CD4-positive, alpha-beta T cell treated with Interleukin-15 for 4 hours (primary cell): Measurements from ENCODE around the gene ICOSLG.
"Not testable (repeated sequence)": the region's sequence is repeated elsewhere in the genome, so short reads cannot be mapped to it uniquely, and the experiment has no call there.

ENCODE experiments used
- DNase-seq: peaks from one replicate; pipeline ENCODE4 v3.0.0-alpha.2; 2020; ENCODE audit warnings: low spot score

The ICOSLG gene

GRCh38 chr21:44181506-44181905, 59.2 kb downstream of the ICOSLG start:
- not testable (repeated sequence) for DNase-seq

GRCh38 chr21:44176127-44176526, 64.6 kb downstream of the ICOSLG start:
- DNase-seq = not testable (repeated sequence)

DNA sequence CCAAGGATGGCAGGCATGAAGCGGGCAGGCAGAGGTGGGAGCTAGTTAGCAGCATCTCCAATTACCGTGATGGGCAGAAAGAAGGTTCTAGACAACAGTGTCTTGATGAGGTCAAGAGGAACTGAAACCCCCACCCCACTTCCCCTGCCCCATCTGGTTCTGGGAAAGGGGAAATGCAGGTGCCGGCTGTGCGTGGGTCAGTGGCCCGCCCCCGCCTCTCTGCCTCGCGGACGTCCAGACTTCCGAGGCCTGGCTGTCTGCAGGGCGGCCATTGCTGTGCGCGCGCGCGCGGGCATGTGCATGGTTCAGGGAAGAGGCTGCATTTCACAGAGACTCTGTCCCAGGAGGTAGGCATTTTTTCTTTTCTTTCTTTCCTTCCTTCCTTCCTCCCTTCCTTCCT, 65.6 kb downstream of the ICOSLG start:
- not testable (repeated sequence) for DNase-seq
